Upper lobe of right lung (tissue), 1 donor: ENCODE measurements around the gene PTPRM. TPM values are rescaled to one million over a fixed set of nuclear protein-coding genes. Genes with fewer than 3 reads are reported as not detected.

Experiments
- ATAC-seq: fragments of 200-7000 bp; cut with Tn5 transposase; one replicate; pipeline ENCODE4 v1.9.1; 2020; ENCODE audit warnings: mild to moderate bottlenecking, moderate library complexity
- DNase-seq: peaks from one replicate; pipeline ENCODE4 v3.0.0-alpha.2; 2020
- H3K27ac ChIP-seq: fragments of 200-600 bp; one replicate; pipeline ENCODE4 v1.8.0; 2022
- H3K27me3 ChIP-seq: fragments of 200-600 bp; one replicate; pipeline ENCODE4 v1.8.0; 2022; ENCODE audit warnings: mild to moderate bottlenecking
- H3K36me3 ChIP-seq: fragments of 200-600 bp; one replicate; pipeline ENCODE4 v1.8.0; 2022
- H3K4me1 ChIP-seq: fragments of 200-600 bp; one replicate; pipeline ENCODE4 v1.8.0; 2022
- H3K4me3 ChIP-seq: fragments of 200-600 bp; one replicate; pipeline ENCODE4 v1.8.0; 2022; ENCODE audit warnings: mild to moderate bottlenecking
- H3K9me3 ChIP-seq: fragments of 200-600 bp; one replicate; pipeline ENCODE4 v1.8.0; 2022
- intact Hi-C: fragments of 100-400 bp; cut with DNase I; formaldehyde crosslinking; loops from one replicate; pipeline ENCODE4 v1.11.0; 2022
- total RNA-seq: library from RNA; stranded (reverse); fragmentation: NEBNext Ultra II Directional; extraction: Animal tissue kit (Norgen Biotek cat#: 25700); gene quantifications from one replicate; pipeline ENCODE4 v1.2.1, GENCODE V29; 2021
- TF ChIP-seq, protein P1 (sequence below): fragments of 200-600 bp; IDR thresholded peaks from one replicate; pipeline ENCODE4 v1.8.0; 2022; ENCODE audit warnings: antibody characterized with exemption
- donor health status: DM: no; HTN: yes; CAD: no; lungs with severe emphysema.

PTPRM gene
- total RNA-seq, 1 donor from 2014 or later: 99.3 TPM

DNA sequence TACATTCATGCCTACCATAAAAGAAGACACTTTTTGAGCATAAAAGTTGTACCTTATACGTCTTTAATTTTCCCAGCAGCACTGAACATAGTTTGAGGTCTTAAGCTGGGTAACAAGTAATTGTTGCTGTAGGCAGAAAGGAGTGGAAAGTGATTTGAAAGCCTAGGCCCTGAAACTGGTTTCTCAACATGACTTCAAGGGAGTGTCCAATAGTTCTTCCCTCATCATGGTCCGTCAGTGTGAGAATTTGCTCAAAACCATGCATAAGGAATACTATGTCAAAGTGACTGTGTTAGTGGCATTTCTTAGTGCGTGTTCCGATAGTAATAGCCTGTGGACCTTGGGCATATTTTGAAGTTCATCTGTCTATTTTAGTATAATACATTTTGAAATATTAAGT, 463.1 kb downstream of the PTPRM start:
- DNase-seq (no peak), ATAC-seq (no peak)
- TF ChIP-seq, protein P1, sequence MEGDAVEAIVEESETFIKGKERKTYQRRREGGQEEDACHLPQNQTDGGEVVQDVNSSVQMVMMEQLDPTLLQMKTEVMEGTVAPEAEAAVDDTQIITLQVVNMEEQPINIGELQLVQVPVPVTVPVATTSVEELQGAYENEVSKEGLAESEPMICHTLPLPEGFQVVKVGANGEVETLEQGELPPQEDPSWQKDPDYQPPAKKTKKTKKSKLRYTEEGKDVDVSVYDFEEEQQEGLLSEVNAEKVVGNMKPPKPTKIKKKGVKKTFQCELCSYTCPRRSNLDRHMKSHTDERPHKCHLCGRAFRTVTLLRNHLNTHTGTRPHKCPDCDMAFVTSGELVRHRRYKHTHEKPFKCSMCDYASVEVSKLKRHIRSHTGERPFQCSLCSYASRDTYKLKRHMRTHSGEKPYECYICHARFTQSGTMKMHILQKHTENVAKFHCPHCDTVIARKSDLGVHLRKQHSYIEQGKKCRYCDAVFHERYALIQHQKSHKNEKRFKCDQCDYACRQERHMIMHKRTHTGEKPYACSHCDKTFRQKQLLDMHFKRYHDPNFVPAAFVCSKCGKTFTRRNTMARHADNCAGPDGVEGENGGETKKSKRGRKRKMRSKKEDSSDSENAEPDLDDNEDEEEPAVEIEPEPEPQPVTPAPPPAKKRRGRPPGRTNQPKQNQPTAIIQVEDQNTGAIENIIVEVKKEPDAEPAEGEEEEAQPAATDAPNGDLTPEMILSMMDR: no peak
- Histone ChIP-seq H3K27ac (no peak overlapping the region), H3K4me3 (no peak overlapping the region), H3K4me1 (no peaks in the 10 kb centered on the region), H3K9me3 (no peaks in the 10 kb centered on the region), H3K36me3 (no peaks in the 10 kb centered on the region), H3K27me3 (no peaks in the 10 kb centered on the region)
- intact Hi-C loops: no loop called here

DNA sequence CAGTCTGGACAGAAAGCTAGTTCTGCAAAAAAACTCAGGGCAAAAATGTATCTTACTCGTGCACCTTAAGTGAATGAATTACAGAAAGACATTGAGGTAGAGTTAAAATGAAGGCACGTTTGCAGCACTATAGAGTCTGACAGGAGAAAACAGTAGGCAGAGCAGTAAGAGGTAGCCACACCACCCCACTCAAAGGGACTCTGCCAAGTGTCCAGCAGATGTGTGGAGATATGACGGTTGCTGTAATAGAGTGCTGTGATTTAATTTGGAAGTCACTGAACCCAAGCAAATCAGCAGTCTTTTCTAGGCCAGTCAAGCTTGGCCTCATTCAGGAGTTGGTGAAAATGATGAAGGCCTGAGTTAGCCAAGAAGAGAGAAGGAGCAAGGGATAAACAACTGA, 464.4 kb downstream of the PTPRM start:
- ATAC-seq: no peak
- no peak overlapping the region for H3K4me3 ChIP-seq
- no peaks in the 10 kb centered on the region for H3K36me3 ChIP-seq
- no peaks in the 10 kb centered on the region for H3K4me1 ChIP-seq
- intact Hi-C loops: no loop called here
- no peaks in the 10 kb centered on the region for H3K27me3 ChIP-seq
- H3K9me3 ChIP-seq: no peaks in the 10 kb centered on the region
- TF ChIP-seq, protein P1: no peak
- H3K27ac ChIP-seq: no peak overlapping the region
- no peak for DNase-seq

DNA sequence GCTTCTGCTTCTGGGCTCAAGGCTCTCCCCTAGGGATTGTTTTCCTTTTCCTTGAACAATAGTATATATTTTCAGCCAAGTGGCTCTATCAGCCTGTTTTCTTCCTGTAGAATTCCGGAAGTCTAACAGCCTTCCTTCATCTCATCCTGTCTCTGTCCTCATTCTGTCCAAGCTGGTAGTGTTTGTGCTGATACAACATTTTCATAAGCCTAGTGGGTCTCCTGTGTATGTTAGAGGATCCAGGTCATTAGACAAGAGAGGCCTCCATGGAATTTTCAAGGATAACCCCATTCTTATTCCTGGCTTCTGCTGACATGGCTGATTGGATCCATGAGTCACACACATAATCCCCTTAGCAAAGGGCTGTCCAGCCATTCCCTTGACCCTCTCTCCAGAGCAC, 467.6 kb downstream of the PTPRM start:
- Histone ChIP-seq H3K27ac (no peak overlapping the region), H3K4me1 (no peaks in the 10 kb centered on the region), H3K4me3 (no peak overlapping the region), H3K36me3 (no peaks in the 10 kb centered on the region), H3K27me3 (no peaks in the 10 kb centered on the region), H3K9me3 (no peaks in the 10 kb centered on the region)
- DNase-seq: no peak
- intact Hi-C loops: no loop called here
- no peak for ATAC-seq
- TF ChIP-seq, protein P1: no peak

DNA sequence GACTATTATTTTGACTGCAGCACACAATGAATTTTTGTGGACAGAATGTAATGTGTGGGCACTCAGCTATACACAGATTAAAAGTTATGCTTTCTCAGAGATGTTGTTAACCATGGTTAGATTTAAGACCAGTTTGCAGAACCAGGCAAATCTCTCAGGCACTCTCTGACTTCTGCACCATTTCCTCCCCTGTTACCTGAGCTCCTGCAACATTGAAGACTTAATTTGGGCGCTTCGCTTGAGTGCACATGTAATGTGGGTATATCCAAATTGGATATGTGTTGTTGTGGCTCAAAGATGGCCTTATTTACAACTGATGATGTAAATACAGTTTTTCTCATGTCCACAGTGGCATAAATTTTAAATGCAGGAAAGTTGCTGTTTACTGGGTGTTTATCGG, 469.4 kb downstream of the PTPRM start:
- Histone ChIP-seq H3K9me3 (no peaks in the 10 kb centered on the region), H3K4me1 (no peaks in the 10 kb centered on the region), H3K27ac (no peak overlapping the region), H3K4me3 (no peak overlapping the region), H3K36me3 (no peaks in the 10 kb centered on the region), H3K27me3 (no peaks in the 10 kb centered on the region)
- ATAC-seq (no peak), DNase-seq (no peak)
- intact Hi-C loops: no loop called here
- TF ChIP-seq, protein P1: no peak

DNA sequence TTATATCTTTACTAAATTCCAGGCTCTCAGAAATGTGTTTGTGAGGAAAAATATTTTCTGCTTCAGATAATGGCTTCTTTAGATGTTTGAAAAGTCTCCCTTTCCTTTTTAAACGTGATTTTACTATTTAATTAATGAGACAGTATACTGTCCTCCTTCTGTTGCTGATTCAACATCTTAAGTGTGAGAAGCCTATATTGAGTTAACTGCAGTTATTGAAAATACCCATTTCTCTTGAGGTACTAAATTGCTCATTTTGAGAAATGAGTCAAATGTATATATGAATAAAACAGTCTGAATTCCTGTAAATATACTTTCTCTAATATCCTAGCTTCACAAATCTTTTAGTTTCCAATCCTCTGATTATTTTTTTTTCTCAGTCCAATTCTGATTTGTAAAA, 470.2 kb downstream of the PTPRM start:
- TF ChIP-seq, protein P1: no peak
- Histone ChIP-seq H3K27me3 (no peaks in the 10 kb centered on the region), H3K27ac (no peak overlapping the region), H3K4me3 (no peak overlapping the region), H3K4me1 (no peaks in the 10 kb centered on the region), H3K9me3 (no peaks in the 10 kb centered on the region), H3K36me3 (no peaks in the 10 kb centered on the region)
- intact Hi-C loops: no loop called here
- ATAC-seq (no peak), DNase-seq (no peak)

DNA sequence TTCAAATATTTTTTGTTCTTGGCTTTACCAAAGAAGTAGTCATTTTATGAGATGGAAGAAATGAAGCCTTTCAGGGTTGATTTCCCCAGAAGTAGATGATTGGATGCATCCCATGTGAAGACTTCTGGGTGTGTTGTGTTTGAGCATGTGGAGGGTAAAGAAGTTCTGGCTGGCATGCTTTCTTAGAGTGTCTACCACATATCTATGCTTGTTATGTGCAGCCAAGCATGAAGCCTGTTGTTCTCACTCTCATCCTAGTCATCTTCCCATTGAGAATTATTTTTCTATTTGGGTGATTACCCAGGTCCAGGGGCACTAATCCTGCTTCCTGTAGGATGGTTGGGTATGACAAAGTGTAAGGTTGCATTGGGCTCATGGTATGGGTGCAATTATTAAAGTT, 472.9 kb downstream of the PTPRM start:
- ATAC-seq (no peak), DNase-seq (no peak)
- TF ChIP-seq, protein P1: no peak
- H3K27me3 ChIP-seq: no peaks in the 10 kb centered on the region
- H3K27ac ChIP-seq: no peak overlapping the region
- H3K36me3 ChIP-seq: no peaks in the 10 kb centered on the region
- no peak overlapping the region for H3K4me3 ChIP-seq
- intact Hi-C loops: no loop called here
- no peaks in the 10 kb centered on the region for H3K9me3 ChIP-seq
- no peaks in the 10 kb centered on the region for H3K4me1 ChIP-seq
